K562 (cell line): ENCODE data around the gene NFS1. TPM values are rescaled to one million over a fixed set of nuclear protein-coding genes. Genes with fewer than 3 reads are reported as not detected.

Experiments
- BRCA1 ChIP-seq, 2 experiments: fragments of 450-650 bp in 1 of 2; sonication (generic) in 1 of 2; formaldehyde crosslinking in 1 of 2; IDR thresholded peaks; 2 replicates each; pipeline versions ENCODE4 v1.5.0 to v1.6.1; 2017 to 2020; ENCODE audit warnings: mild to moderate bottlenecking in 1 of 2, missing genetic modification reagents in 1 of 2
- CCAR2 ChIP-seq: fragments of 200-400 bp; formaldehyde crosslinking; IDR thresholded peaks from 2 replicates; pipeline ENCODE4 v1.6.1; 2017; ENCODE audit warnings: mild to moderate bottlenecking, low read depth, low read length
- GATAD2B ChIP-seq: fragments of 450-650 bp; IDR thresholded peaks from 2 replicates; pipeline ENCODE4 v1.6.1; 2017; ENCODE audit warnings: mild to moderate bottlenecking, borderline replicate concordance
- HSF4 ChIP-seq: fragments of 250-450 bp; sonication (Bioruptor Pico); IDR thresholded peaks from 2 replicates; pipeline ENCODE4 v2.1.2; 2022; ENCODE audit warnings: mild to moderate bottlenecking, moderate library complexity, borderline replicate concordance
- NCOR1 ChIP-seq: fragments of 450-650 bp; IDR thresholded peaks from 2 replicates; pipeline ENCODE4 v1.6.1; 2016; ENCODE audit warnings: mild to moderate bottlenecking, moderate library complexity
- NFE2L1 ChIP-seq: fragments of 450-650 bp; IDR thresholded peaks from 2 replicates; pipeline ENCODE4 v1.6.1; 2016; ENCODE audit warnings: missing genetic modification characterization, low read depth, mild to moderate bottlenecking, missing compliant biosample characterization, moderate library complexity, borderline replicate concordance
- NR3C1 ChIP-seq: sonication (generic); formaldehyde crosslinking; IDR thresholded peaks from 2 replicates; pipeline ENCODE4 v1.8.1; 2022; ENCODE audit warnings: missing genetic modification reagents
- POLR3G ChIP-seq: IDR thresholded peaks from 2 replicates; pipeline ENCODE4 v1.6.1; 2011; ENCODE audit not compliant: insufficient read length, insufficient replicate concordance; ENCODE audit errors: extremely low read depth
- SRSF3 ChIP-seq: fragments of 200-400 bp; formaldehyde crosslinking; IDR thresholded peaks from 2 replicates; pipeline ENCODE4 v1.6.1; 2016; ENCODE audit warnings: mild to moderate bottlenecking, low read length, moderate library complexity; ENCODE audit not compliant: insufficient read depth
- TARDBP ChIP-seq: fragments of 450-650 bp; IDR thresholded peaks from 2 replicates; pipeline ENCODE4 v1.6.1; 2016
- TBL1XR1 ChIP-seq, 2 experiments: IDR thresholded peaks; 2 replicates each; pipeline ENCODE4 v1.6.1; 2012; ENCODE audit warnings: improper control_type of control experiment in 2 of 2, low read length in 2 of 2, mild to moderate bottlenecking in 1 of 2
- ZHX1 ChIP-seq: fragments of 150-350 bp; conservative IDR thresholded peaks from 2 replicates; pipeline ENCODE4 v1.6.1; 2014; ENCODE audit warnings: low read length
- polyA plus RNA-seq, 8 experiments: library from polyadenylated mRNA; depleted of rRNA in 4 of 8; stranded (reverse) in 5 of 8; unstranded in 3 of 8; fragments of >200 nt; fragmentation: Nextera tagmentation in 2 of 8; fragmentation: Illumina TruSeq in 1 of 8; extraction: Ambion mirVana in 2 of 8; extraction: Trizol in 1 of 8; gene quantifications; 2 replicates each; pipeline versions ENCODE4 v1.2.1 to v1.2.3, GENCODE V29; 2011 to 2014; ENCODE audit warnings: inconsistent platforms in 1 of 8, missing spikeins in 1 of 8
- total RNA-seq, 7 experiments: library from RNA; depleted of rRNA in 6 of 7; stranded (reverse); fragments of >200 nt in 6 of 7; fragmentation: Illumina TruSeq in 2 of 7; extraction: Trizol in 2 of 7; gene quantifications; 2 replicates each; pipeline versions ENCODE4 v1.2.1 to v1.2.3, GENCODE V29; 2011 to 2021; ENCODE audit warnings: low replicate concordance in 1 of 7
- TF ChIP-seq, protein P1 (sequence below): fragments of 250-450 bp; sonication (Bioruptor Pico); IDR thresholded peaks from 2 replicates; pipeline ENCODE4 v1.8.0; 2022; ENCODE audit warnings: moderate library complexity, mild to moderate bottlenecking, inconsistent platforms
- TF ChIP-seq, protein P2 (sequence below): fragments of 450-650 bp; formaldehyde crosslinking; IDR thresholded peaks from 2 replicates; pipeline ENCODE4 v1.4.0; 2022; ENCODE audit warnings: missing genetic modification characterization
- TF ChIP-seq, protein P3 (sequence below): sonication (generic); formaldehyde crosslinking; IDR thresholded peaks from 2 replicates; pipeline ENCODE4 v1.8.1; 2023; ENCODE audit warnings: mild to moderate bottlenecking, missing genetic modification reagents

The NFS1 gene
- total and polyA plus RNA-seq, 9 of the 15 experiments (the other 6 are each of a cell fraction or from before 2014, with no cell fraction given): 11.5 to 84.8 (median 47.1) TPM

GRCh38 chr20:35664466-35665206, 34.5 kb downstream of the NFS1 start, which contains the start of the genes CPNE1 and RBM12 (continued):
- TF ChIP-seq, protein P1, sequence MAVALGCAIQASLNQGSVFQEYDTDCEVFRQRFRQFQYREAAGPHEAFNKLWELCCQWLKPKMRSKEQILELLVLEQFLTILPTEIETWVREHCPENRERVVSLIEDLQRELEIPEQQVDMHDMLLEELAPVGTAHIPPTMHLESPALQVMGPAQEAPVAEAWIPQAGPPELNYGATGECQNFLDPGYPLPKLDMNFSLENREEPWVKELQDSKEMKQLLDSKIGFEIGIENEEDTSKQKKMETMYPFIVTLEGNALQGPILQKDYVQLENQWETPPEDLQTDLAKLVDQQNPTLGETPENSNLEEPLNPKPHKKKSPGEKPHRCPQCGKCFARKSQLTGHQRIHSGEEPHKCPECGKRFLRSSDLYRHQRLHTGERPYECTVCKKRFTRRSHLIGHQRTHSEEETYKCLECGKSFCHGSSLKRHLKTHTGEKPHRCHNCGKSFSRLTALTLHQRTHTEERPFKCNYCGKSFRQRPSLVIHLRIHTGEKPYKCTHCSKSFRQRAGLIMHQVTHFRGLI (CRISPR knock-in tag): no peak
- TF ChIP-seq, protein P2, sequence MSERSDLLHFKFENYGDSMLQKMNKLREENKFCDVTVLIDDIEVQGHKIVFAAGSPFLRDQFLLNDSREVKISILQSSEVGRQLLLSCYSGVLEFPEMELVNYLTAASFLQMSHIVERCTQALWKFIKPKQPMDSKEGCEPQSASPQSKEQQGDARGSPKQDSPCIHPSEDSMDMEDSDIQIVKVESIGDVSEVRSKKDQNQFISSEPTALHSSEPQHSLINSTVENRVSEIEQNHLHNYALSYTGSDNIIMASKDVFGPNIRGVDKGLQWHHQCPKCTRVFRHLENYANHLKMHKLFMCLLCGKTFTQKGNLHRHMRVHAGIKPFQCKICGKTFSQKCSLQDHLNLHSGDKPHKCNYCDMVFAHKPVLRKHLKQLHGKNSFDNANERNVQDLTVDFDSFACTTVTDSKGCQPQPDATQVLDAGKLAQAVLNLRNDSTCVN (CRISPR knock-in tag): no peak
- TF ChIP-seq CCAR2 (no peak), NR3C1 (CRISPR knock-in tag) (no peak; the same call in 1 of the 2 replicates), TARDBP (no peak), TBL1XR1 (IDR thresholded peaks at IDR 0.05; ENCODE audit: low read length in 2 of 2) (0 out of 4 replicates have a peak, but pooled peaks of 1 of the 2 experiments have one; percentile 14), GATAD2B (no peak), HSF4 (CRISPR knock-in tag) (no peak), NFE2L1 (no peak), ZHX1 (no peak), NCOR1 (0 out of 2 replicates have a peak, but pooled peaks have one; percentile 23), BRCA1 (IDR thresholded peaks at IDR 0.05) (no peak), BRCA1 (CRISPR knock-in tag; IDR thresholded peaks at IDR 0.05) (no peak), POLR3G (no peak), SRSF3 (no peak)
- TF ChIP-seq, protein P3, sequence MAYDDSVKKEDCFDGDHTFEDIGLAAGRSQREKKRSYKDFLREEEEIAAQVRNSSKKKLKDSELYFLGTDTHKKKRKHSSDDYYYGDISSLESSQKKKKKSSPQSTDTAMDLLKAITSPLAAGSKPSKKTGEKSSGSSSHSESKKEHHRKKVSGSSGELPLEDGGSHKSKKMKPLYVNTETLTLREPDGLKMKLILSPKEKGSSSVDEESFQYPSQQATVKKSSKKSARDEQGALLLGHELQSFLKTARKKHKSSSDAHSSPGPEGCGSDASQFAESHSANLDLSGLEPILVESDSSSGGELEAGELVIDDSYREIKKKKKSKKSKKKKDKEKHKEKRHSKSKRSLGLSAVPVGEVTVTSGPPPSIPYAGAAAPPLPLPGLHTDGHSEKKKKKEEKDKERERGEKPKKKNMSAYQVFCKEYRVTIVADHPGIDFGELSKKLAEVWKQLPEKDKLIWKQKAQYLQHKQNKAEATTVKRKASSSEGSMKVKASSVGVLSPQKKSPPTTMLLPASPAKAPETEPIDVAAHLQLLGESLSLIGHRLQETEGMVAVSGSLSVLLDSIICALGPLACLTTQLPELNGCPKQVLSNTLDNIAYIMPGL (CRISPR knock-in tag): peak; percentile 80; the same call in 1 of the 2 replicates
